ENCODE results near the gene GRID1.

GRID1 gene

GRCh38 chr10:85868627-85869499, 497.7 kb downstream of the GRID1 start:
- no peak for TF ChIP-seq CTCF (IDR thresholded peaks at IDR 0.05; ENCODE audit: extremely low read depth, insufficient read depth, missing control alignments)
- in situ Hi-C loops (cut with MboI; ENCODE audit: low pct_unique_long_range_greater_than_20kb, low sequenced_read_pairs, unreplicated experiment): no loop called here
- no peak for DNase-seq (ENCODE audit: low spot score)

GRCh38 chr10:85864868-85865526, 501.6 kb downstream of the GRID1 start:
- in situ Hi-C loops (cut with MboI; ENCODE audit: low pct_unique_long_range_greater_than_20kb, low sequenced_read_pairs, unreplicated experiment): no loop called here
- no peak for DNase-seq (ENCODE audit: low spot score)
- TF ChIP-seq CTCF (IDR thresholded peaks at IDR 0.05; ENCODE audit: extremely low read depth, insufficient read depth, missing control alignments): no peak

GRCh38 chr10:85864173-85864549, 502.4 kb downstream of the GRID1 start:
- no peak for DNase-seq (ENCODE audit: low spot score)
- no peak for TF ChIP-seq CTCF (IDR thresholded peaks at IDR 0.05; ENCODE audit: extremely low read depth, insufficient read depth, missing control alignments)
- in situ Hi-C loops (cut with MboI; ENCODE audit: low pct_unique_long_range_greater_than_20kb, low sequenced_read_pairs, unreplicated experiment): no loop called here

GRCh38 chr10:85863301-85864172, 503.1 kb downstream of the GRID1 start:
- DNase-seq (ENCODE audit: low spot score): no peak
- in situ Hi-C loops (cut with MboI; ENCODE audit: low pct_unique_long_range_greater_than_20kb, low sequenced_read_pairs, unreplicated experiment): no loop called here
- TF ChIP-seq CTCF (IDR thresholded peaks at IDR 0.05; ENCODE audit: extremely low read depth, insufficient read depth, missing control alignments): no peak

GRCh38 chr10:85862771-85863170, 503.8 kb downstream of the GRID1 start:
- no peak for TF ChIP-seq CTCF (IDR thresholded peaks at IDR 0.05; ENCODE audit: extremely low read depth, insufficient read depth, missing control alignments)
- no peak for DNase-seq (ENCODE audit: low spot score)
- in situ Hi-C loops (cut with MboI; ENCODE audit: low pct_unique_long_range_greater_than_20kb, low sequenced_read_pairs, unreplicated experiment): no loop called here

- TF ChIP-seq CTCF (IDR thresholded peaks at IDR 0.05; ENCODE audit: extremely low read depth, insufficient read depth, missing control alignments): no peak
- DNase-seq (ENCODE audit: low spot score): no peak
- in situ Hi-C loops (cut with MboI; ENCODE audit: low pct_unique_long_range_greater_than_20kb, low sequenced_read_pairs, unreplicated experiment): no loop called here
Measured at GRCh38 chr10:85861513-85862197, 504.9 kb downstream of the GRID1 start.
